ENCODE measurements around the gene GRIK4.

The GRIK4 gene

DNA sequence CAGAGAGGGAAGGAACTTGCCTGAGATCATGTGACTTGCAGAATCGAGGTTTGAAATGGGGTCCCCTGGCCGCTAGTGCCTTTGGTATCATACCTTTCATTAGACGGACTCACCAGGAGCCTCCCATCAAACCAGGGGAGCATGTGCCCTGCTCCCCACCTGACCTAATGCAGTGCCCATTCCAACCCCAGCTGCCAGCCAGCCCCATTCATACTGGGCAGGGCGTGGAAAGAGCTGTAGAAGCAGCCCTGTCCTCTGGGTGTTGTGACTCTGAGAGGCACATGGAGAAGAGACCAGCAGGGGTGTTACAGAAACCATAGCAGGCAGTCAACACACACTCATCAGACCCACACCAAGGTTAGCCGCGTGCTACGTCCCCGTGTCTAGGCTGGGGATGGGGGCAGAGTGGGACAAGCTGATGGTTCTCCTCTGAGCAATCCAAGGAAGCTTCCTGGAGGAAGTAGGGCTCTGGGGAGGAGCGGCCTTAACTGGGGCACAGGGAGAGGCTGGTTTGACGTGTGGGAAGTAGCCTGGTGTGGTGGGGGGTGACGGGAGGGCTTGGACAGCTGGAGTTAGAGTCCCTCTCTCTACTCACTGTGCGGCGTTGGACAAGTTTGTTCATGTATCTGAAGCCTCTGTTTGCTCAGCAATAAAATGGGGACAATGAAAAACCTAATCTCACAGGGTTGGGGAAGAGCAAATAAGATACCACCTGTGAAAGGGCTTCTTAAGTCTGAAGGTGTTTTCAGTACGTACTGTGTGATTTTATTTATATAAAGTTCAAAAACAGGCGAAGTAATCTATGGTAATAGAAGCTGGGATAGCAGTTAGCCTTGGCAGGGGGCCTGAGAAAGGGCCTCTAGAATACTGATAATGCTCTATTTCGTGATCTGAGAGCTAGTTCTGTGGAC lies 14.0 kb downstream of the GRIK4 start:
- DNase-seq (ENCODE audit: low read depth), result no peak

DNA sequence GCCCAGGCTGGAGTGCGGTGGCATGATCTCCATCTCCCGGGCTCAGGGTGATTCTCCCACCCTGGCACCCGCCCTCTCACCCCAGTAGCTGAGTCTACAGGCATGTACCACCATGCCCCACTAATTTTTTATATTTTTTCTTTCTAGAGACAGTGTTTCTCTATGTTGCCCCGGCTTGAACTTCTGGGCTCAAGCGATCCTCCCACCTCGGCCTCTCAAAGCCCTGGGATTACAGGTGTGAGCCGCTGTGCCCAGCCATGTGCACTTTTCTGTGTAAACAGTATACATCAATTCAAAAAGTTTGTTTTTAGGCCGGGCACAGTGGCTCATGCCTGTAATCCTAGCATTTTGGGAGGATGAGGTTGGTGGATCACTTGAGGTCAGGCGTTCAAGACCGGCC lies 14.7 kb downstream of the GRIK4 start:
- no peak for DNase-seq (ENCODE audit: low read depth)

DNA sequence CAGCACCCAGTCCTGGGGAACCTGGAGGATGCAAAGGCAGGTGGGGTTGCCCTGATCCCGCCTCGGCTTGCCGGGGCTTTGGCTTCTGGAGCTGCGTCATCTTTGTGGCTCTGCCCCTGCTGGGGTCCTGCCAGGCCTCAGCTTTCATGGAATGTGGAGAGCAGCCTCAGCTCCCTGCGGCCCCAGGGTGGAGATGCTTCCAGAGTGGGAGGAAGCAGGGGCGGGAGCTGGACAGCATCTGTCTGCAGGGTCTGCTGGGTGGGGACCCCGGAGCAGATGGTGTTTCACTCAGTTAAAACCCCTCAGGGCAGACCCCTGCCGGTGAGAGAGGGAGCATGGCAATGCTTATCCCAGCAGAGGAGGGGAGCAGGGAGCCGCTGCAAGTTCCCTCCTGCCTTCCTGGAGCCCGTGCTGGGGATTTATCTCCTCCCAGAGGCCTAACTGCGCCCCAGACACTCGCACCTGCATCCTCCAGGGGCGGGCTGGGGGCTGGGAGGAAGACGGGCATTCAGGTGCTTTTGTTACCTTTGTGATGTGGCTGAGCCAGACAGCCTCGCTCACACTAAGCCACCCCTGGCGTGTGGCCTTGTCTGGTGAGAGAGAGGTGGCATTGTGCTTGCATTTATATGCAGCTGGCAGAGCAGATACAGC lies 15.7 kb downstream of the GRIK4 start:
- DNase-seq (ENCODE audit: low read depth), result no peak

DNA sequence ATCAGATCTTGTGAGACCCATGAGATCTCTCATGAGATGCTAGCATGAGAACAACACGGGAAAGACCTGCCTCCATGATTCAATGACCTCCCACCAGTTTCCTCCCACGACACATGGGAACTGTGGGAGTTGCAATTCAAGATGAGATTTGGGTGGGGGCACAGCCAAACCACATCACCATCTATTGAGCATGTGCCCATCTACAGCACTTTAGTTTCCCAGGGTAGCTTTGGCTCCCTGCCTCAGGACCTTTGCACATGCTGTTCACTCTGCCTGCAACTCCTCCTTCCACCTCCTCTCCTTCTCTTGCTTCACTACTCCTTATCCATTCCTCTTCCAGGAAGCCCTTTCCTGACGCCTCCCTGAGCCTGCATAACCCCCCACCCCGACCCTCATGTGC lies 17.2 kb downstream of the GRIK4 start:
- DNase-seq (ENCODE audit: low read depth), result no peak

DNA sequence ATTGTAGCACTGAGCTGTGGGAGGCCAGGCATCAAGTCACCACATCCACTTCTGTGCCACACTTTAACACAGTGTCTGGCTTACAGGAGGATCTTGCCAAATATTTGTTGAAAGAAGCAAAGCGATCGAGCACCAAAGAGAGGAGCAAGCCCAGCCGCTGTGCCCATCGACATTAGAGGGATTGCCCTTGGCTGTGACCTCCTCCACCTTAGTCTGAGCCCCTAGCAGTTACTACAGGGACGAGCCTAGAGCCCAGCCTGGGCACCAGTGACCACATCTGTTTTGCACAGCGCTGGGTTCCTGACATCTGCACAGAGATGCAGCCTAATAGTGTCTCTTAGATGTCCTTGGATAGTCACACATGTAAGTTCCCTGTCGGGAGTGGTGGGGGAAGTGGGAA lies 17.7 kb downstream of the GRIK4 start:
- no peak for DNase-seq (ENCODE audit: low read depth)

DNA sequence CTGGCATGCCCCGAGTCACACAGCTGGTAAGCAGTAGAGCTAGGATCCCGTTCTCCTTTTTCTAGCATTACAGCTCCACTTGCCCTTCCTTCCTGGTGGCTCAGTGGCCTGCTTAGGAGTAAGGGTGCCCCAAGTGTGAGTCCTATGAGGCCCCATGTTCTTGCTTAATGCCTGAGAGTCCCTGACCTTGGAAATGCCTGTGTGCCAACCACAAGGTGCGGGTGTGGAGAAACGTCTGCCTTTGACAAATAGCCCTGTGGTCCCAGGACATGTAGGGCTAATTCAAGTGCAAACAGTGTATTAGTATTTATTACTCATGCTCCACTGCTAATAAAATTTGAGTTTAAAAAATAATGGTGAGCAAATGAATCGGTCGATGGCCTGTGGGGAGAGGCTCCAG lies 18.4 kb downstream of the GRIK4 start:
- DNase-seq (ENCODE audit: low read depth), result no peak

DNA sequence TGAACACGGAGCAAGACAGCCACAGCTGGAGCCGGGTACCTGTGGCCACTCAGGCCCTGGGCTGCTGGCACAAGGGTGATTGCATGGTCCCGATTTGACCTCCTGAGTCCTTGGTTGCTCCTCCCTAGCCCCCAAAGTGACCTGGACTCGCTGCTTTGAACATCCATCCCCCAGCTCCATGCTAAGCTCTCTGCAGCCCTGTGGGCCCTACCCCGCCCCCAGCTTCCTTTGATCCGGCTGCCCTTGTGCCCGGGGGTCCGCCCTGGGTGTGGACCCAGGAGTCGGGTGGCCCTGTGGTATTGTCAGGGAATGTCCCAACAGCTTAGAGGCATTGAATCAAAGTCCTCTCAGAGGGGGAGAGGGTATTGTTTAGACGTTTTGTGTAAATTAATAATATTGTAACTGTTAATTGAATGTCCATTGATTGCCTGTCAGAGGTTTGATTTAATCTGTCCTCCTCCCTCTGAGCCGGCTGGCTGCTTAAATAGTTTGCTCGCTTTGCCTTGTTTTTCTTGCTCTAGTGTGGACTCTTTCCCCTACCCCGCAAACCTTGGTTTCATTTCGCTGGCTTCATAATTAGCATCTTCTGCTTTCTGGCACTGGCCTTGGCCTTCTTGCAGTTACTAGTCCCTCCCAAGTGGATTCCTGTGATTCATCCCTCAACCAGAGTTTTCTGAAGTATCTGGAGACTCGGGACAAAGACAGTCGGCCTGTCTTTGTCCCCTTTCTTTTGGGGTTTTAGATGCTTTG lies 20.7 kb downstream of the GRIK4 start:
- no peak for DNase-seq (ENCODE audit: low read depth)

DNA sequence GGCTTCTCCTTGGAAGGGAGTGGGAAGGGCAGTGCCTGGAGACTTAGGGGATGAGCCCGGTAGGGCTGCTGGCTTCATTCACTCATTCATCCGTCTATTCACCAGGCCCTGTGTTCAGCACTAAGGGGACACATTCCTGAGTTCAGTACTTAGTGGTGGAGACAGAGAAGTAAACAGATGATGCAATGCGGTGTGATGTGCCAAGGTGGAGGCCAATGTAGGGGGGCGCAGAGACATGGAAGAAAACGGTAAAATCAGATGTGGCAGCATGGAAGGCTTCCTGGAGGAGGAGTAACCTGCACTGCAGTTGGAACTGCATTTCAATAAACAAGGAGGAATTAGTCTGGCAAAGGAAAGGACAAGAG lies 21.3 kb downstream of the GRIK4 start:
- no peak for DNase-seq (ENCODE audit: low read depth)

DNA sequence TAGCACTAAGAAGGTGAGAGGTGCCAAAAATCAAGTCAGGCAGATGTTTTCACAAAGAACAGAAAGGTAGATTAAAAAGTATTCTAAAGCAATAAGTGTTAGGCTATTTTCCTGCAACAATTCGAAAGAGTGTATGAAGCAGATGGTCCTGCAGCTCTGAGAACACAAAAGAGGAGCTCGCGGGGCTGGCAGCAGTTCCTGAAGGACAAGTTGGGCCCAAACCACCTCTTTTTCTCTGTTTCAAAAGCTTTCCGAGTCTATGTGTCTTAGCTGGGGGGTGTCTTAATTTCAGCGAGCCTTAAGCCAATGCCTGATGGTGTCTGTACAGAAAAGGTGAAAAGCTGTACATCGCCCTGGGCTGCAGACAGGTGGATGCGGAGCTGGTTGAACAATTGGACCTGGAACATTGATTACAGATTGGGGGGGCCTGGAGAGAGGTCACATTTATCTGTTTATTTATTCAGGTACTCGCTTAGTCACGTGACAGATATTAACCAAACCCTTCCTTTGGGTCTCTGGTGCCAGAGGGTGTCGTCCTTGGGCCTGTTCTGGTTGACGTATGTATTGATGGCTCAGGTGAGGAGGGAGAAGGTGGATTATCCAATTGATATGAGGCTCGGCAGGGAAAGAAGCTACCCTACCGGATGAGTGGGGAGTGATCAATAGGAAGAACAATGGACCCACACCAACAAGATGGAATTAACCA lies 24.7 kb downstream of the GRIK4 start:
- no peak for DNase-seq (ENCODE audit: low read depth)

DNA sequence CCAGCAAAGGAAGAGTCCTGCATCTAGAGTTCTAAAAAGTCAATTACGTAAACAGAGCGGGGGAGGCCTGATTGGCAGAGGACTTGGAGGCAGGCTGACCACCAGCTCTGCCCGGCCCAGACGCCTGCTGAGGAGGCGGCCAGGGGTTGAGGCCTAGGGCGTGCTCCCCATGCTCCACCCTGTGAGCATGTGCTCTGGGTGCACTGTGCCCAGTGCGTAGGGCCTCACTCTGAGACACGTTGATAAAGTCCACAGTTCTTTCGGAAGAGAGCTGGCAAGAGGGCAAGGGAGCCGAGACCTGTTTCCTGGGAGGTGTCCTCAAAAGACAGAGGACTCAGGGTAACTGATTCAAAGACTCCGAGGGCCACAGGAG lies 25.2 kb downstream of the GRIK4 start:
- no peak for DNase-seq (ENCODE audit: low read depth)

DNA sequence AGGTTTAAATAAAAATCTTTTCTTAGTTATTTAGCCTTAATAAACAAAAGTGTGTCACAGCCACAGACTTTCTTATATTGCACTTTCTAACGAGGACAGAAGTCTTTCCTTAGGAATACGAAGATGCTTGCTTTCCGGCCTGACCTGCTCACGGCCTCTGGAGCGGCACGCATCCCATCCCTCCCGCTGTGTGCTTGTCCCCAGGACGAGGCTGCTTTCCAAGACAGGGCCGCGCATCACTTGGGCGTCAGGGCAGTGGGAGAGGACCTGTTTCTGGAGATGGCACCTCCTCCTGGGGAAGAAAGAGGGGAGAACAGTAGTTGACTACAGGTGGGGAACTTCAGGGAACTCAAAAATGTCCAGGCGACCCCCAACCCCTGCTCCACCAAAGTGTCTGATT lies 26.4 kb downstream of the GRIK4 start:
- no peak for DNase-seq (ENCODE audit: low read depth)

DNA sequence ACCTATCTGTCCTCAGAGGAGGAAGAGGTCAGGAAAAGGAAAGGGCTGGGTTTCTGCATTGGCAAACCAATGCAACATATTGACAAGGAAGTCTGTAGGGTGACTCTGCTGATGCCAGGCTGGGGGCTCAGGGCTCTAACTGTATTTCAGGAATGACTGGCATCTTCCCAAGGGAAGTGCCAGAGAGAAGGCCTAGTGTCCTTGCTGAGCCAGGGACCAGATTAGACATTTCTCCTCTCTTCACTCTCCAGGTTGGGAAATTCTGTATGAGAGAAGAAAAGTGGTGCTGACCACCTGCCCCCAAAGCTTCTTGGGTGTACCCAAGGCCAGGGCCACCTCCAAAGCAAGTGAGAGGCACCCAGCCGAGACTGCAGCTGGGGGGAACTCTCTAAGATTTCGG lies 27.2 kb downstream of the GRIK4 start:
- no peak for DNase-seq (ENCODE audit: low read depth)

DNA sequence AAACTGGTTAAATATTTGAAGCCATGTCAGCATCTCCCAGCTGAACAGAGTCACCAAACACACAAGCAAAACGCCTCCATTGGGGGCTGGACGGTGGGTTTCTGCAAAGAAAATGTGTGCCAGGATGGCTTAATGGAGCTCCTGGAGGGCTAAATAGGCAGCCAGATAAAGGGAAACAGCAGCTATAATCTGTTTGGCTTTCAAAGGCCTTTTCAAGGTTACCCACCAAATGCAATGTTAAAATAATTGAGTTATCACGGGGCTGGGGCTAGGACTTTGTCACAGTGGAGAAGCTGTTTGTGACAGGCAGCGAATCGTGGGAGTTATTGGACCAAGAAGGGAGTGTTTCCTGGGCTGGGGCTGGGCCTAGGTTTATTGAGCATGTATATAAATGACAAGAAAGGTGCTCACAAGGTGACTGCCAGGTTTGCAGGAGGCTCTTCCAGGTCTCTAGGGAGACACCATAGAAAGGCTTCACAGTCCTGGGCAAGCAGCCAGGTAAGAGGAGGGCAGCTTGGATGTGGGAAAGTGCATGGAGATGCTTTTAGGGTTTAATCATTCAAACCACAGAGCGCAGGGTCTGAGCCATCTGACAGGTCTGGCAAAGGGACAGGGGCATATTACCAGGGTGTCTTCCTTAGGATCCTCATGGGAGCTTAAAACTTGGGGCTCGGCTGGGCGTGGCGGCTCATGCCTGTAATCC lies 28.3 kb downstream of the GRIK4 start:
- peak; percentile 36 for DNase-seq (ENCODE audit: low read depth)

DNA sequence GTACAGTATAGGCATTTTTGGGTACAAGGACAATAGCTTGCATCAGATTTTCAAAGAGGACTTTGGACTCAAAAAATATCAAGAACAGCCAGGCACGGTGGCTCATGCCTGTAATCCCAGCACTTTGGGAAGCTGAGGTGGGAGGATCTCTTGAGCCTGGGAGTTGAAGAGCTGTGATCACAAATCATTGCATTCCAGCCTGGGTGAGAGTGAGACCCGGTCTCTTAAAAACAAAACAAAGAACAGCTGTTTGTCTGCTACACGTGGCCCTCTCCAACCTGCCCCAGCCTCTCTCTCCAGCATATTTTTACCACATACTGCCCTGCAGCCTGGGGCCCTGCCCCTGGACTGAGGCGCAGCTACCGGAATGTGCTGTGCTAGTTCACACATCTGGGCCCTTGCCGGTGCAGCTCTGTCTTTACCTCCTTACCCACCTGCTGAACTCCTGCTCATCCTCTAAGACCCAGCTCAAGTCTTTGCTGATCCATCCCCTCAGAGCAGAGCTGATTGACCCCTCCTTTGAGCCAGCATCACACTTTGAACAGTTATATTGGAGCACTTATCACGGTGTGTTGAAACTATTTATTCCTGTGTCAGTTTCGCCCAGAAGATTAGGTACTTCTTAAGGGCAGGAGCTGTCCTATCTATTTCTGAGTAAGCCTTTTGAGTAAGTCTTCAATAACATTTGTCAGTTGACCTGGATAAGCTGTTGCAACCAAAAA lies 29.4 kb downstream of the GRIK4 start:
- DNase-seq (ENCODE audit: low read depth), result no peak

DNA sequence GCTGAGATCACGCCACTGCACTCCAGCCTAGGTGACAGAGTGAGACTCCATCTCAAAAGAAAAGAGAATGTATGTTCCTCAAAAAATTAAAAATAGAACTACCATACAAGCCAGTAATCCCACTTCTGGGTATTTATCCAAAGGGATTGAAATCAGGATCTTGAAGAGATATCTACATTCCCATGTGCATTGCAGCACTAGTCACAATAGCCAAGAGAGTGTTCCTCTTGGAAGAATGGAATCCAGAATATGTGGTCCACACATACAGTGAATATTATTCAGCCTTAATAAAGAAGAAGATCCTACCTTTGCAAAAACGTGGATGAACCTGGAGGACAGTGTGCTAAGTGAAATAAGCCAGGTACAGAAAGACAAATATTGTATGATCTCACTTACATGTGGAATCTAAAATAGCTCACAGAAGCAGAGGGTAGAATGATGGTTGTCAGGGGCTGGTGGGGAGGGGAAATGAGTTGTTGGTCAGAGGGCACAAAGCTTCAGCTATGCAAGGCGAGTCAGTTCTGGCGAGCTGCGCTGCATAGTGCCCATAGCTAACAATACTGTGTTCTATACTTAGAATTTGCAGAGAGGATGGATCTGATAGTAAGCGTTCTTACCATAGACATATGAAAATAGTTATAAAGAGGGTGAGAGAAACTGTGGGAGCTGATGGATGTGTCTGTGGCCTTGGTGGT lies 32.1 kb downstream of the GRIK4 start:
- no peak for DNase-seq (ENCODE audit: low read depth)

DNA sequence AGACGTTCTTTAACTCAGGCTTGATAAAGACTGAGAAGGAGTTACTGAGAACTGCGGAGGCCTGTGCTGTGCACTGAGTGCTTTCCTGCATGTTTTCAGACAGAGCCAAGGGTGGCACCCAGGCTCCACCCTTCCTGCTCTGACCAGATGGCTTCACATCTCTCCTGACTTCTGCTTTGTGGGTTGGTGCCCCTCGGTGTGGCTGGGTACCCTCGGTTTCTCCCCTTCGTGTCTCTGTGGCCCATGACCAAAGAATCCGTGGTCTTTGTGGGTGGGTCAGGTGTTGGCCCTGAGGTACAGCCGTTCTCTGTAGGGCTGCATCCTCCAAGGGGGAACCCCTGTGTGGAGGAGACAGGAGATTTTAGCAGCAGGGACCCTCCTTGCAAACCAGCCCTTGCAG lies 34.3 kb downstream of the GRIK4 start:
- no peak for DNase-seq (ENCODE audit: low read depth)

DNA sequence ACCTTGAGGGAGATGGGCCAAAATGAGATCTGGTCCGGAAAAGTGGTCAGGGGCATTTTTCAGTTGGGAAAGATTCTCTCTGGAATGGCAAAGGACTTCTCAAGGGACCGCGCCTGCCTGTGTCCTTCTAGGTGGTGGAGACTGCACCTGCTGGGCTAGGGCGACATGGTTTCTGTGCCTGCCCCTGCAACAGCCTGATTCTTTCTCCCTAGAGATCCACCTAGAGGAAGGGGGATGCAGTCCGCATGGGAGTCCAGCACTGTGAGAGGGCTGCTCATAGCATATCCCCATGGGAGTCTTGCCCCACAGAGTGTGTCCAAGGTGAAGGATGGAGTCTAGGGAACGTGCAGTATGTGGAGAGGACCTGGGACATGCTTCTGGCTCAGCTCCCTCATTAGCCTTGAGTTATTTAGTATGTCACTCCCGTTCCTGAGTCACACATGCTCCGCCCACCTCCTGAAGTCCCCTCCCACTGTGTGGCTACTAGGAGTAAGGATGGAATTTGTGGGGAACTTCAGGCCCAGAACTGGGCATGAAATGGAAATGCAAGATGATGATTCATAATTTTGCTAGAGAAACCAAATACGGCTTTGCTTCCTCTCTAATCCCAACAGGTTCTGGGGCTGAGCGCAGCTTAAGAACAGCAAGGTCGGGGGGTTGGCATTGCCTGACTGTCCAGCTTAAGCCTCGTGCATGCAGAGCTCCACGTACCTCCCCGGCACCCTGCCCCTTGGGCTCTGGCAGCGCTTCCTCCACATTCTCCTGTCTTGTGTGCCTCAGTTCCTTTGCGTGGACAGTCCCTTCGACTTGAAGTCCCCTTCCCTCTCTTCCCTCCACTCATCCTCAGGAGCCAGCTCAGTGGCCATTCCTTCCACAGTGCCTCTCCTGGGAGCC lies 35.0 kb downstream of the GRIK4 start:
- DNase-seq (ENCODE audit: low read depth), result peak; percentile 86

DNA sequence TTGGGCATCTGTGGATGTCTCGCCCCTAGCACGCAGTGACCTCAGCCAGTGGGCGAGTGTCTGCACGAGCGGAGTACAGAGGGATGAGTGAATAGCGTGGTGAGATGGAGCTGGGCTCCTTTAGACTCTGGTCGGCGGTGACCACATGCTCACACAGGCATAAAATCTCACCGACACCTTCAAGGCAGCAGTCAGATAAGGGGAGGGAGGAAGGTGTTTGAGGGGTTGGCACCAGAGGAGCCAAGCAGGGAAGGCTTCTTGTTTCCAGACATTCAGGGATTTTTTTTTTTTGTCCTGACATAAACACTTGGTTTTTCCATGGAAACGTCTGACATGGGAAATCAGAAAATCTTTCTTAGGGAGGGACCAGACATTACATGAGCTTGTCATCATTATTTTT lies 35.8 kb downstream of the GRIK4 start:
- DNase-seq (ENCODE audit: low read depth), result no peak

All from HS-5 (cell line).